ENCODE results near the gene NPAS4.
"Not testable (repeated sequence)": the region's sequence is repeated elsewhere in the genome, so short reads cannot be mapped to it uniquely, and the experiment has no call there.

The NPAS4 gene

DNA sequence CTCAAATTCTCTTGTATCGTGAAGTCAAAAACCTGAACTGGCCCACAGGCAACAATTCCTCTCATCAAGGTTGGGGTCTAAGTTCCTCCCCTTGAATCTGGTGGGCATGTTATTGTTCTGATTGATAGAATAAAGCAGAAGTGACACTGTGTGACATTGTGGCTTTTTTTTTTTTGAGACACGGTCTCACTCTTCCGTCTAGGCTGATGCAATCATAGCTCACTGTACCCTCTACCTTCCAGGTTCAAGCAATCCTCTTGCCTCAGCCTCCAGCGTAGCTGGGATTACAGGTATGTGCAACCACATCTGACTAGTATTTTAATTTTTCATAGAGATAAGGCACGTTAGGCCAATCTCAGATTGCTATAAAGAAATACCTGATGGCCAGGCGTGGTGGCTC is 37.0 kb downstream of the NPAS4 start:
- H3K4me3 ChIP-seq (ENCODE audit: low read depth, low read length), result no peak overlapping the region
- TF ChIP-seq, protein P1, sequence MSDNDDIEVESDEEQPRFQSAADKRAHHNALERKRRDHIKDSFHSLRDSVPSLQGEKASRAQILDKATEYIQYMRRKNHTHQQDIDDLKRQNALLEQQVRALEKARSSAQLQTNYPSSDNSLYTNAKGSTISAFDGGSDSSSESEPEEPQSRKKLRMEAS (IDR thresholded peaks at IDR 0.05; ENCODE audit: low read depth, low read length), result no peak
- 0 out of 2 replicates have a peak, but pooled peaks have one; percentile 12 for TF ChIP-seq MYC (IDR thresholded peaks at IDR 0.05; ENCODE audit: low read depth, low read length)
- peak; percentile 75 for DNase-seq (ENCODE audit: low read depth)

DNA sequence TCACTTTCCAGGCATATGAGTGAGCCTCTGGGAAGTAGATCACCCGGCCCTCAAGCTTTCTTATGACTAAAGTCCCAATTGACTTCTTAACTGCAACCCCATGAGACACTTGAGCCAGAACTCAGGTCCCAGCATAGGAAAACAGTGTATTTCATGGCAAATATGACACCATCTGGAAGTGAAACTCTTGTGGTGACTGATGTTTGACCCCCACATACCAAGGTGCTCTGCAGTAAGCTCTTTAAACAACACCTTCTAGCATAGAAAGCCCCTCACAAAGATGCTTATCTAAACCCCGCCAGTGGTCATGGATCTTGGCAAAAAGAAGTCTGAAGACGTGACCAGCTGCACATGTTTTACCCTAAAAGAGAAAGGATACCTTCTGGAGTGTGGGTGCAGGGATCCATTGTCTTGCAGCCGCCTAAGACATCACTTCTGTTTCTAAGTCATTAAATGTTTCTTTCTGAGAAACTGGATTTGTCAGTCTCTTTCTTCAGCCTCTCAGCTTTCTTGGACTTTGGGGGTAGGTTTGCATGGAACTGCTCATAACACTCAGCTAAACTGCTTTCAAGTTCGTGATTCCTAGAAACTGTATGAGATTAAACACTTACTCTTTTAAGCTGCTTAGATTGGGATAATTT is 38.4 kb downstream of the NPAS4 start:
- peak; percentile 62 for DNase-seq (ENCODE audit: low read depth)
- TF ChIP-seq CTCF (IDR thresholded peaks at IDR 0.05; ENCODE audit: low read depth, low read length), result no peak
- TF ChIP-seq POLR2A (IDR thresholded peaks at IDR 0.05; ENCODE audit: extremely low read depth, insufficient read length), result no peak
- TF ChIP-seq MYC (IDR thresholded peaks at IDR 0.05; ENCODE audit: low read depth, low read length), result no peak
- TF ChIP-seq, protein P1 (IDR thresholded peaks at IDR 0.05; ENCODE audit: low read depth, low read length), result no peak
- no peak overlapping the region for H3K4me3 ChIP-seq (ENCODE audit: low read depth, low read length)

GRCh38 chr11:66462010-66462409 is 41.2 kb downstream of the NPAS4 start:
- no peak for DNase-seq (ENCODE audit: low read depth)
- no peak overlapping the region for H3K4me3 ChIP-seq (ENCODE audit: low read depth, low read length)
- TF ChIP-seq POLR2A (IDR thresholded peaks at IDR 0.05; ENCODE audit: extremely low read depth, insufficient read length) (no peak), MYC (IDR thresholded peaks at IDR 0.05; ENCODE audit: low read depth, low read length) (no peak), CTCF (IDR thresholded peaks at IDR 0.05; ENCODE audit: low read depth, low read length) (no peak)
- TF ChIP-seq, protein P1 (IDR thresholded peaks at IDR 0.05; ENCODE audit: low read depth, low read length), result no peak

DNA sequence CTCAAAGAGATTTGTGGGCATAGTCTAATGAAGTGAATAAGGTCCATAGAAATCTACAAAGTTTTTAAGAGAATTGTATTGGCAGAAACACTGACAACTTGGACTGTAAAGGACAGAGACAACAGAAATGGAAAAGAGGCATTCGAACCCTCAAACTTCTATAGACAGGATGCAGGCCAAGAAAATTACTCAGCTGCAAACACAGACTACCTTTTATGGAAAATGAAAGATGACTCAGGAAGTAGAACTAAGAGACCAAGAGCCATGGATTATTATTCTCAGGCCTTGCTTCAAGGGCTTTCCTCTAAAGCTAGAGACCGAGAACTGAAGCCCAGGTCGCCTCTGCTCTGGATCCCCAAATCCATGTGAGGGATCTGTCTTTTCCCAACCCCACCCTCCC is 42.1 kb downstream of the NPAS4 start:
- DNase-seq (ENCODE audit: low read depth), result peak; percentile 29
- no peak overlapping the region for H3K4me3 ChIP-seq (ENCODE audit: low read depth, low read length)
- TF ChIP-seq, protein P1 (IDR thresholded peaks at IDR 0.05; ENCODE audit: low read depth, low read length), result no peak
- TF ChIP-seq POLR2A (IDR thresholded peaks at IDR 0.05; ENCODE audit: extremely low read depth, insufficient read length) (no peak), MYC (IDR thresholded peaks at IDR 0.05; ENCODE audit: low read depth, low read length) (no peak), CTCF (IDR thresholded peaks at IDR 0.05; ENCODE audit: low read depth, low read length) (no peak)

- not testable (repeated sequence) for DNase-seq (ENCODE audit: low read depth); H3K4me3 ChIP-seq (ENCODE audit: low read depth, low read length)
These were observed 43.3 kb downstream of the NPAS4 start for GRCh38 chr11:66464116-66464515.

GRCh38 chr11:66464916-66465315 is 44.1 kb downstream of the NPAS4 start:
- TF ChIP-seq CTCF (IDR thresholded peaks at IDR 0.05; ENCODE audit: low read depth, low read length) (no peak), MYC (IDR thresholded peaks at IDR 0.05; ENCODE audit: low read depth, low read length) (no peak), POLR2A (IDR thresholded peaks at IDR 0.05; ENCODE audit: extremely low read depth, insufficient read length) (no peak)
- TF ChIP-seq, protein P1 (IDR thresholded peaks at IDR 0.05; ENCODE audit: low read depth, low read length), result no peak
- DNase-seq (ENCODE audit: low read depth), result no peak
- peak overlapping the region; percentile 47 for H3K4me3 ChIP-seq (ENCODE audit: low read depth, low read length)
